ENCODE results near the gene CNTNAP2.
"Not testable (repeated sequence)": the region's sequence is repeated elsewhere in the genome, so short reads cannot be mapped to it uniquely, and the experiment has no call there.

CNTNAP2 gene

DNA sequence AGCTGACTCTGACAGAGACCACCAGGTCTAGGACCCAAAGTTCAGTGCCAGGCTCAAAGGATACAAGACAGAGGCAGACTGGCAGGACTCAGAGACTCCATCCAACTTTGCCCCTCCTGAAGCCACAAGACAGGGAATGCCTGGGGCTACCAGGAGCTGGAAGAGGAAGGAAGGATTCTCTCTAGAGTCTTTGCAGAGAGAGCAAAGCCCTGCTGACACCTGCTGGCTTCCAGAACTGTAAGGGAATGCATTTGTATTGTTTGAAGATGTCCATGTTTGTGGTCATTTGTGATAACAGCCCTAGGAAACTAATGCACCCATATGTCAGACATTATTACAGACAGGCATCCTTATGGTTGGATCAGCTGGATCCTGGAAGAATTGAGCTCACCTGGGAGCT, 2341.7 kb downstream of the CNTNAP2 start:
- Histone ChIP-seq H3K9me3 (ENCODE audit: insufficient read depth, low read length, severe bottlenecking) (no peaks in the 10 kb centered on the region), H4K20me1 (ENCODE audit: insufficient read depth, low read length) (no peaks in the 10 kb centered on the region), H3K4me2 (ENCODE audit: insufficient read depth, low read length) (no peak overlapping the region), H3K79me2 (ENCODE audit: insufficient read depth, low read length) (no peaks in the 10 kb centered on the region), H3K27ac (ENCODE audit: low read length) (no peak overlapping the region), H3K9ac (ENCODE audit: low read depth, low read length) (no peak overlapping the region), H3K36me3 (ENCODE audit: insufficient read depth, low read length) (no peaks in the 10 kb centered on the region), H2AFZ (ENCODE audit: low read depth, low read length) (no peak overlapping the region), H3K4me3 (ENCODE audit: low read depth in 1 of 2, low read length in 2 of 2) (no peak overlapping the region), H3K27me3 (ENCODE audit: insufficient read depth, low read length, poor library complexity) (no peaks in the 10 kb centered on the region), H3K4me1 (ENCODE audit: insufficient read depth, low read length) (no peaks in the 10 kb centered on the region)
- ATAC-seq (ENCODE audit: insufficient read depth, low read depth) (no peak), DNase-seq (no peak)
- TF ChIP-seq, protein P1, sequence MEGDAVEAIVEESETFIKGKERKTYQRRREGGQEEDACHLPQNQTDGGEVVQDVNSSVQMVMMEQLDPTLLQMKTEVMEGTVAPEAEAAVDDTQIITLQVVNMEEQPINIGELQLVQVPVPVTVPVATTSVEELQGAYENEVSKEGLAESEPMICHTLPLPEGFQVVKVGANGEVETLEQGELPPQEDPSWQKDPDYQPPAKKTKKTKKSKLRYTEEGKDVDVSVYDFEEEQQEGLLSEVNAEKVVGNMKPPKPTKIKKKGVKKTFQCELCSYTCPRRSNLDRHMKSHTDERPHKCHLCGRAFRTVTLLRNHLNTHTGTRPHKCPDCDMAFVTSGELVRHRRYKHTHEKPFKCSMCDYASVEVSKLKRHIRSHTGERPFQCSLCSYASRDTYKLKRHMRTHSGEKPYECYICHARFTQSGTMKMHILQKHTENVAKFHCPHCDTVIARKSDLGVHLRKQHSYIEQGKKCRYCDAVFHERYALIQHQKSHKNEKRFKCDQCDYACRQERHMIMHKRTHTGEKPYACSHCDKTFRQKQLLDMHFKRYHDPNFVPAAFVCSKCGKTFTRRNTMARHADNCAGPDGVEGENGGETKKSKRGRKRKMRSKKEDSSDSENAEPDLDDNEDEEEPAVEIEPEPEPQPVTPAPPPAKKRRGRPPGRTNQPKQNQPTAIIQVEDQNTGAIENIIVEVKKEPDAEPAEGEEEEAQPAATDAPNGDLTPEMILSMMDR (IDR thresholded peaks at IDR 0.05; ENCODE audit: borderline replicate concordance, extremely low read depth, low read length, poor library complexity, severe bottlenecking): no peak
- TF ChIP-seq EZH2 (IDR thresholded peaks at IDR 0.05; ENCODE audit: borderline replicate concordance, low read depth, low read length, severe bottlenecking): no peak

DNA sequence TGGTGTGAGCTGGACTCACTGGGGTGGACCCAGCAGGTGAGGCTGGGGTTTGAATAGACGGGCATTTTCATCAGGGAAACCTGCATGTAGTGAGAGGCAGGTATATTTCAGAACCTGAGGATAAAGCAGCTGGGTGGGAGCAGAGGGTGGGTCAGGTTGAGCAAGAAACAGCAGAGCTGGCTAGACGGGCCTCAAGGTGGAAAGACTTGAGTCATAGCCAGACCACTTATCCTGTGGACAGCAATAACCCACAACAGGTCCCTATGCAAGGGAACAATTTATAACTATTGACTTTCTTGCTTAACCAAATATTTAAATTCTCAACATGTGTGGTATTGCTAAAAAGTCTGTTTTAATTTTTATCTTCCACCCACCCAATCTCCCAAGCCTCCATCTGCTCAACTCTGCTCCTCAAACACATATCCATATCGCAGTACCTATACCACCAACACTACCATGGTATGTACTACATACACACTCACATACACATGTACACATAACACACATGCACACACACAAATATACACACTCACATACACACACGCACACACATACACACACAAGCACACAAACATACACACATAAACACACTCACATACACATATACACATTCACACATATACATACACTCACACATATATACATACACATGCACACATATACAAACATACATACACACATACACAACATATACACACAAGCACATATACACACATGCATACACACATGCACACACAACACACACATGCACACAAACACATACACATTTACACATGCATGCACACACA, 2345.0 kb downstream of the CNTNAP2 start:
- Histone ChIP-seq H3K79me2 (ENCODE audit: insufficient read depth, low read length) (no peaks in the 10 kb centered on the region), H3K9ac (ENCODE audit: low read depth, low read length) (no peak overlapping the region), H2AFZ (ENCODE audit: low read depth, low read length) (no peak overlapping the region), H3K36me3 (ENCODE audit: insufficient read depth, low read length) (no peaks in the 10 kb centered on the region), H3K9me3 (ENCODE audit: insufficient read depth, low read length, severe bottlenecking) (no peaks in the 10 kb centered on the region), H3K4me1 (ENCODE audit: insufficient read depth, low read length) (no peaks in the 10 kb centered on the region), H4K20me1 (ENCODE audit: insufficient read depth, low read length) (no peaks in the 10 kb centered on the region), H3K4me3 (ENCODE audit: low read depth in 1 of 2, low read length in 2 of 2) (no peak overlapping the region), H3K27me3 (ENCODE audit: insufficient read depth, low read length, poor library complexity) (no peaks in the 10 kb centered on the region), H3K4me2 (ENCODE audit: insufficient read depth, low read length) (no peak overlapping the region), H3K27ac (ENCODE audit: low read length) (no peak overlapping the region)
- ATAC-seq (ENCODE audit: insufficient read depth, low read depth): no peak
- no peak for TF ChIP-seq EZH2 (IDR thresholded peaks at IDR 0.05; ENCODE audit: borderline replicate concordance, low read depth, low read length, severe bottlenecking)
- TF ChIP-seq, protein P1 (IDR thresholded peaks at IDR 0.05; ENCODE audit: borderline replicate concordance, extremely low read depth, low read length, poor library complexity, severe bottlenecking): no peak
- DNase-seq: no peak

DNA sequence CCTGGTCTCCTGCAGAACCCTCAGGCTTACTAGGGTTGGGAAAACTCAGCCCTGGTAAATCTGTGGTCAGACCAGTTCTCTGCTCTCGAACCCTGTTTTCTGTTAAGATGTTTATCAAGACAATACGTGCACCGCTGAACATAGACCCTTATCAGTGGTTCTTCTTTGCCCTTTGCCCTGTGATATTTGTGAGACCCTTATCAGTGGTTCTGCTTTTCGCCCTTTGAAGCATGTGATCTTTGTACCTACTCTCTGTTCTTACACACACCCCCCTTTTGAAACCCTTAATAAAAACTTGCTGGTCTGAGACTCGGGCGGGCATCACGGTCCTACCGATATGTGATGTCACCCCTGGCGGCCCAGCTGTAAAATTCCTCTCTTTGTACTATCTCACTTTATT, 2346.2 kb downstream of the CNTNAP2 start:
- H3K4me1 ChIP-seq (ENCODE audit: insufficient read depth, low read length); H3K9ac ChIP-seq (ENCODE audit: low read depth, low read length); H3K27me3 ChIP-seq (ENCODE audit: insufficient read depth, low read length, poor library complexity); H4K20me1 ChIP-seq (ENCODE audit: insufficient read depth, low read length); H3K27ac ChIP-seq (ENCODE audit: low read length); H3K4me2 ChIP-seq (ENCODE audit: insufficient read depth, low read length); DNase-seq; ATAC-seq (ENCODE audit: insufficient read depth, low read depth); H3K4me3 ChIP-seq (ENCODE audit: low read depth in 1 of 2, low read length in 2 of 2); H2AFZ ChIP-seq (ENCODE audit: low read depth, low read length); H3K79me2 ChIP-seq (ENCODE audit: insufficient read depth, low read length); H3K36me3 ChIP-seq (ENCODE audit: insufficient read depth, low read length); H3K9me3 ChIP-seq (ENCODE audit: insufficient read depth, low read length, severe bottlenecking): not testable (repeated sequence)

DNA sequence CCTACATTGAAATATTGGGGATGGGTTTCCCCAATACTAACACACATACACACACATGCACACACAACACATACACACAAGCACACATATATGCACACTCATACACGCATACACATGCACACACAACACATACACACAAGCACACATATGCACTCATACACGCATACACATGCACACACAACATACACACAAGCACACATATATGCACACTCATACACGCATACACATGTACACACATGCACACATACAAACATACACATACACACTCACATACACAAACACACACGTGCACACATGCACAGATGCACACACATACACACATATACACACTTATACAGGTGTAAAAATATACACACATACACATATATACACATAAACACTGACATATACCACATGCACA, 2346.6 kb downstream of the CNTNAP2 start:
- Histone ChIP-seq H3K27me3 (ENCODE audit: insufficient read depth, low read length, poor library complexity) (no peaks in the 10 kb centered on the region), H3K27ac (ENCODE audit: low read length) (no peak overlapping the region), H3K9ac (ENCODE audit: low read depth, low read length) (no peak overlapping the region), H3K79me2 (ENCODE audit: insufficient read depth, low read length) (no peaks in the 10 kb centered on the region), H3K36me3 (ENCODE audit: insufficient read depth, low read length) (no peaks in the 10 kb centered on the region), H4K20me1 (ENCODE audit: insufficient read depth, low read length) (no peaks in the 10 kb centered on the region), H3K9me3 (ENCODE audit: insufficient read depth, low read length, severe bottlenecking) (no peaks in the 10 kb centered on the region), H3K4me2 (ENCODE audit: insufficient read depth, low read length) (no peak overlapping the region), H2AFZ (ENCODE audit: low read depth, low read length) (no peak overlapping the region), H3K4me3 (ENCODE audit: low read depth in 1 of 2, low read length in 2 of 2) (no peak overlapping the region), H3K4me1 (ENCODE audit: insufficient read depth, low read length) (no peaks in the 10 kb centered on the region)
- no peak for TF ChIP-seq EZH2 (IDR thresholded peaks at IDR 0.05; ENCODE audit: borderline replicate concordance, low read depth, low read length, severe bottlenecking)
- TF ChIP-seq, protein P1 (IDR thresholded peaks at IDR 0.05; ENCODE audit: borderline replicate concordance, extremely low read depth, low read length, poor library complexity, severe bottlenecking): no peak
- DNase-seq (no peak), ATAC-seq (ENCODE audit: insufficient read depth, low read depth) (no peak)
